Upper lobe of left lung (tissue), 4 donors: ENCODE results near the gene C1orf141.

Experiments used
- CTCF ChIP-seq, 6 experiments: fragments of 450-650 bp in 4 of 6; fragments of 200-600 bp in 2 of 6; sonication (generic) in 2 of 6; IDR thresholded peaks; one replicate each; pipeline ENCODE4 v1.5.1; 2016 to 2019; ENCODE audit warnings: antibody characterized with exemption in 6 of 6
- EP300 ChIP-seq, 4 donors: sonication (generic); formaldehyde crosslinking; IDR thresholded peaks; one replicate each; pipeline ENCODE4 v1.5.1; 2017; ENCODE audit warnings: antibody characterized with exemption in 4 of 4, control low read depth in 2 of 4
- POLR2A ChIP-seq, 4 donors: fragments of 450-650 bp; IDR thresholded peaks; one replicate each; pipeline ENCODE4 v1.5.1; 2016 to 2017; ENCODE audit warnings: antibody characterized with exemption in 4 of 4, mild to moderate bottlenecking in 2 of 4
- POLR2AphosphoS5 ChIP-seq, 2 donors: sonication (generic); formaldehyde crosslinking; IDR thresholded peaks; one replicate each; pipeline ENCODE4 v1.5.1; 2017; ENCODE audit warnings: antibody characterized with exemption in 2 of 2

- TF ChIP-seq CTCF (IDR thresholded peaks at IDR 0.05): no peak
- TF ChIP-seq POLR2AphosphoS5 (IDR thresholded peaks at IDR 0.05): no peak
- no peak for TF ChIP-seq POLR2A (IDR thresholded peaks at IDR 0.05)
- TF ChIP-seq EP300 (IDR thresholded peaks at IDR 0.05): no peak
Observed at GRCh38 chr1:67126974-67127373, 7.8 kb downstream of the C1orf141 start.
